Prostate gland (tissue), 2 donors: ENCODE results near the gene APBB1.

Source experiments
- POLR2A ChIP-seq: fragments of 450-650 bp; IDR thresholded peaks from one replicate; pipeline ENCODE4 v1.6.1; 2016; ENCODE audit warnings: antibody characterized with exemption, mild to moderate bottlenecking
- POLR2AphosphoS5 ChIP-seq: sonication (generic); formaldehyde crosslinking; IDR thresholded peaks from one replicate; pipeline ENCODE4 v1.6.1; 2017; ENCODE audit warnings: antibody characterized with exemption
- TF ChIP-seq, protein P1 (sequence below), 4 experiments: fragments of 200-600 bp in 2 of 4; fragments of 450-650 bp in 2 of 4; sonication (generic) in 2 of 4; IDR thresholded peaks; 1 replicate in 3 of 4; 2 replicates in 1 of 4; pipeline ENCODE4 v1.5.1; 2016 to 2019; ENCODE audit warnings: antibody characterized with exemption in 4 of 4, mild to moderate bottlenecking in 2 of 4, moderate library complexity in 2 of 4

- TF ChIP-seq, protein P1, sequence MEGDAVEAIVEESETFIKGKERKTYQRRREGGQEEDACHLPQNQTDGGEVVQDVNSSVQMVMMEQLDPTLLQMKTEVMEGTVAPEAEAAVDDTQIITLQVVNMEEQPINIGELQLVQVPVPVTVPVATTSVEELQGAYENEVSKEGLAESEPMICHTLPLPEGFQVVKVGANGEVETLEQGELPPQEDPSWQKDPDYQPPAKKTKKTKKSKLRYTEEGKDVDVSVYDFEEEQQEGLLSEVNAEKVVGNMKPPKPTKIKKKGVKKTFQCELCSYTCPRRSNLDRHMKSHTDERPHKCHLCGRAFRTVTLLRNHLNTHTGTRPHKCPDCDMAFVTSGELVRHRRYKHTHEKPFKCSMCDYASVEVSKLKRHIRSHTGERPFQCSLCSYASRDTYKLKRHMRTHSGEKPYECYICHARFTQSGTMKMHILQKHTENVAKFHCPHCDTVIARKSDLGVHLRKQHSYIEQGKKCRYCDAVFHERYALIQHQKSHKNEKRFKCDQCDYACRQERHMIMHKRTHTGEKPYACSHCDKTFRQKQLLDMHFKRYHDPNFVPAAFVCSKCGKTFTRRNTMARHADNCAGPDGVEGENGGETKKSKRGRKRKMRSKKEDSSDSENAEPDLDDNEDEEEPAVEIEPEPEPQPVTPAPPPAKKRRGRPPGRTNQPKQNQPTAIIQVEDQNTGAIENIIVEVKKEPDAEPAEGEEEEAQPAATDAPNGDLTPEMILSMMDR (IDR thresholded peaks at IDR 0.05) = peak in 2 of 4 experiments; percentile 20
- peak; percentile 3 for TF ChIP-seq POLR2A
- TF ChIP-seq POLR2AphosphoS5 = no peak
Measured at GRCh38 chr11:6419009-6419631, at the start of gene APBB1.
